Spinal cord (tissue), 10 donors: ENCODE measurements around the gene IL22RA1. TPM values are rescaled to one million over a fixed set of nuclear protein-coding genes. Genes with fewer than 3 reads are reported as not detected.

Experiments used
- DNase-seq, 6 donors: peaks; one replicate each; pipeline versions ENCODE4 v3.0.0 to v3.0.0-alpha.2; 2013 to 2015; ENCODE audit warnings: low spot score in 6 of 6, low read depth in 4 of 6
- H3K27ac ChIP-seq: one replicate; pipeline ENCODE4 v1.5.1; 2013; ENCODE audit warnings: low read depth, low read length, control low read depth
- H3K27me3 ChIP-seq: one replicate; pipeline ENCODE4 v1.6.1; 2013; ENCODE audit warnings: low read length; ENCODE audit not compliant: control insufficient read depth, insufficient read depth
- H3K36me3 ChIP-seq: one replicate; pipeline ENCODE4 v1.6.1; 2013; ENCODE audit warnings: low read length; ENCODE audit not compliant: control insufficient read depth, insufficient read depth
- H3K4me1 ChIP-seq: one replicate; pipeline ENCODE4 v1.6.1; 2013; ENCODE audit warnings: low read length; ENCODE audit not compliant: control insufficient read depth, insufficient read depth
- H3K4me3 ChIP-seq: one replicate; pipeline ENCODE4 v1.5.1; 2013; ENCODE audit warnings: low read depth, low read length, control low read depth
- H3K9me3 ChIP-seq: one replicate; pipeline ENCODE4 v1.6.1; 2013; ENCODE audit warnings: low read length; ENCODE audit not compliant: control insufficient read depth, insufficient read depth
- WGBS: methylation state at CpG from one replicate; pipeline ENCODE4 v1.1.5; 2013; ENCODE audit warnings: missing lambda C conversion rate; ENCODE audit not compliant: insufficient coverage; 5-methylcytosine and 5-hydroxymethylcytosine counted together
- polyA plus RNA-seq, 2 donors: library from polyadenylated mRNA; unstranded; fragments of 120-200 nt; gene quantifications; one replicate each; pipeline ENCODE4 v1.2.1, GENCODE V29; 2013; ENCODE audit not compliant: insufficient read length in 2 of 2
- total RNA-seq, 2 donors: library from RNA; depleted of rRNA in 1 of 2; stranded (reverse); fragments of 120-200 nt in 1 of 2; fragments of >200 nt in 1 of 2; gene quantifications; one replicate each; pipeline versions ENCODE4 v1.2.3 to v1.2.4, GENCODE V29; 2013 to 2014
- donor health status: healthy.

The IL22RA1 gene
- total and polyA plus RNA-seq, 4 donors, result 0.06 to 0.10 TPM; not detected in 2

- WGBS, result no CpG with 5 or more reads among the region's 3 CpGs
- no peak overlapping the region for H3K4me3 ChIP-seq
- DNase-seq, result no peak
These were observed 39.1 kb downstream of the IL22RA1 start for GRCh38 chr1:24103879-24104278.

GRCh38 chr1:24103408-24103807, 39.5 kb downstream of the IL22RA1 start:
- H3K36me3 ChIP-seq, result no peaks in the 10 kb centered on the region
- DNase-seq, result no peak
- no peaks in the 10 kb centered on the region for H3K9me3 ChIP-seq
- no peaks in the 10 kb centered on the region for H3K27me3 ChIP-seq
- H3K4me1 ChIP-seq, result peaks cover 7% of the 10 kb centered on the region
- no peak overlapping the region for H3K27ac ChIP-seq
- no CpG with 5 or more reads among the region's 3 CpGs for WGBS
- H3K4me3 ChIP-seq, result no peak overlapping the region

More at GRCh38 chr1:24103879-24104278, 39.1 kb downstream of the IL22RA1 start:
- Histone ChIP-seq H3K36me3 (no peaks in the 10 kb centered on the region), H3K9me3 (no peaks in the 10 kb centered on the region), H3K27ac (no peak overlapping the region), H3K4me1 (peaks cover 12% of the 10 kb centered on the region), H3K27me3 (no peaks in the 10 kb centered on the region)

GRCh38 chr1:24102961-24103360, 40.0 kb downstream of the IL22RA1 start:
- 73% methylated on average over 8 of the region's 8 CpGs for WGBS

GRCh38 chr1:24101796-24102586, 40.9 kb downstream of the IL22RA1 start:
- no peaks in the 10 kb centered on the region for H3K27me3 ChIP-seq
- H3K4me1 ChIP-seq, result peaks cover 7% of the 10 kb centered on the region
- DNase-seq, result no peak
- H3K36me3 ChIP-seq, result no peaks in the 10 kb centered on the region
- no peak overlapping the region for H3K4me3 ChIP-seq
- no peaks in the 10 kb centered on the region for H3K9me3 ChIP-seq
- WGBS, result 64% methylated on average over 6 of the region's 9 CpGs
- no peak overlapping the region for H3K27ac ChIP-seq

More at GRCh38 chr1:24102961-24103360, 40.0 kb downstream of the IL22RA1 start:
- DNase-seq, result peak in 1 of 6 donors; percentile 46
- no peaks in the 10 kb centered on the region for H3K27me3 ChIP-seq
- peaks cover 7% of the 10 kb centered on the region for H3K4me1 ChIP-seq
- H3K4me3 ChIP-seq, result no peak overlapping the region
- H3K36me3 ChIP-seq, result no peaks in the 10 kb centered on the region
- H3K9me3 ChIP-seq, result no peaks in the 10 kb centered on the region
- H3K27ac ChIP-seq, result no peak overlapping the region

- H3K36me3 ChIP-seq, result no peaks in the 10 kb centered on the region
- no peaks in the 10 kb centered on the region for H3K9me3 ChIP-seq
- no peaks in the 10 kb centered on the region for H3K27me3 ChIP-seq
- DNase-seq, result no peak
- no peak overlapping the region for H3K27ac ChIP-seq
- H3K4me1 ChIP-seq, result peaks cover 7% of the 10 kb centered on the region
- WGBS, result 78% methylated on average over 9 of the region's 13 CpGs
- H3K4me3 ChIP-seq, result no peak overlapping the region
These were observed 41.8 kb downstream of the IL22RA1 start for GRCh38 chr1:24100945-24101737.

- no peak overlapping the region for H3K27ac ChIP-seq
- no peak for DNase-seq
- H3K4me1 ChIP-seq, result peaks cover 7% of the 10 kb centered on the region
- WGBS, result 86% methylated on average over 7 of the region's 12 CpGs
- no peaks in the 10 kb centered on the region for H3K27me3 ChIP-seq
- no peaks in the 10 kb centered on the region for H3K9me3 ChIP-seq
- no peaks in the 10 kb centered on the region for H3K36me3 ChIP-seq
- no peak overlapping the region for H3K4me3 ChIP-seq
These were observed 43.8 kb downstream of the IL22RA1 start for GRCh38 chr1:24098943-24099638.

GRCh38 chr1:24098102-24098501, 44.8 kb downstream of the IL22RA1 start:
- Histone ChIP-seq H3K36me3 (no peaks in the 10 kb centered on the region), H3K4me1 (peaks cover 5% of the 10 kb centered on the region), H3K9me3 (no peaks in the 10 kb centered on the region), H3K27ac (no peak overlapping the region), H3K27me3 (no peaks in the 10 kb centered on the region), H3K4me3 (no peak overlapping the region)
- 100% methylated on average over 1 of the region's 5 CpGs for WGBS
- DNase-seq, result no peak

GRCh38 chr1:24097663-24098062, 45.3 kb downstream of the IL22RA1 start:
- no peaks in the 10 kb centered on the region for H3K9me3 ChIP-seq
- no peak overlapping the region for H3K4me3 ChIP-seq
- peaks cover under 1% of the 10 kb centered on the region for H3K4me1 ChIP-seq
- H3K36me3 ChIP-seq, result no peaks in the 10 kb centered on the region
- H3K27ac ChIP-seq, result no peak overlapping the region
- WGBS, result 84% methylated on average over 11 of the region's 11 CpGs
- no peak for DNase-seq
- H3K27me3 ChIP-seq, result no peaks in the 10 kb centered on the region

GRCh38 chr1:24096739-24097103, 46.2 kb downstream of the IL22RA1 start:
- H3K4me1 ChIP-seq, result no peaks in the 10 kb centered on the region
- H3K27me3 ChIP-seq, result no peaks in the 10 kb centered on the region
- H3K27ac ChIP-seq, result no peak overlapping the region
- no peaks in the 10 kb centered on the region for H3K9me3 ChIP-seq
- no peak overlapping the region for H3K4me3 ChIP-seq
- H3K36me3 ChIP-seq, result no peaks in the 10 kb centered on the region
- WGBS, result 83% methylated on average over 3 of the region's 5 CpGs
- no peak for DNase-seq
